H1 (cell line): ENCODE measurements around the gene CSRP1. TPM values are rescaled to one million over a fixed set of nuclear protein-coding genes. Genes with fewer than 3 reads are reported as not detected.

Source experiments
- CTCF ChIA-PET: fragments of 300-600 bp; sonication (Branson Sonifier 250); formaldehyde crosslinking; loops from one replicate; lab custom pipeline; 2021; ENCODE audit not compliant: partially characterized antibody; lab: Charles Lee
- POLR2A ChIA-PET: fragments of 300-600 bp; sonication (Branson Sonifier 250); formaldehyde crosslinking; loops from one replicate; lab custom pipeline; 2021; ENCODE audit warnings: inconsistent platforms; ENCODE audit not compliant: partially characterized antibody; lab: Charles Lee
- DNase-seq, 2 experiments: peaks; one replicate each; pipeline versions ENCODE4 v3.0.0 to v3.0.0-alpha.2; 2010 to 2022; ENCODE audit warnings: low spot score in 2 of 2, low read depth in 1 of 2, mixed read lengths in 1 of 2
- FAIRE-seq: peaks from 2 replicates; lab custom pipeline; 2011; peaks lifted over from hg19 to GRCh38; lab: Jason Lieb, UNC
- H2AFZ ChIP-seq: 2 replicates; pipeline ENCODE4 v1.8.1; 2012; ENCODE audit warnings: low read length, inconsistent platforms
- H2AK5ac ChIP-seq: 2 replicates; pipeline ENCODE4 v1.6.1; 2013; ENCODE audit warnings: low read depth, low read length
- H2BK120ac ChIP-seq: replicated peaks from 2 replicates; pipeline ENCODE3; 2013; ENCODE audit warnings: low read depth, low read length, inconsistent platforms
- H2BK12ac ChIP-seq: 2 replicates; pipeline ENCODE4 v1.6.1; 2013; ENCODE audit warnings: low read depth, low read length
- H2BK15ac ChIP-seq: 2 replicates; pipeline ENCODE4 v1.6.1; 2013; ENCODE audit warnings: low read length
- H2BK20ac ChIP-seq: 2 replicates; pipeline ENCODE4 v1.6.1; 2013; ENCODE audit warnings: low read length
- H2BK5ac ChIP-seq: 2 replicates; pipeline ENCODE4 v1.6.1; 2013; ENCODE audit warnings: low read depth, low read length
- H3K14ac ChIP-seq: 2 replicates; pipeline ENCODE4 v1.6.1; 2013; ENCODE audit warnings: inconsistent platforms; ENCODE audit not compliant: insufficient read length
- H3K18ac ChIP-seq: 2 replicates; pipeline ENCODE4 v1.6.1; 2013; ENCODE audit warnings: low read length; ENCODE audit errors: extremely low read depth
- H3K23ac ChIP-seq: 2 replicates; pipeline ENCODE4 v1.6.1; 2013; ENCODE audit warnings: inconsistent platforms; ENCODE audit not compliant: insufficient read length
- H3K23me2 ChIP-seq: 2 replicates; pipeline ENCODE4 v1.6.1; 2013; ENCODE audit warnings: low read depth, low read length
- H3K27ac ChIP-seq: 2 replicates; pipeline ENCODE4 v1.6.1; 2011; ENCODE audit warnings: low read depth, low read length, inconsistent platforms
- H3K27me3 ChIP-seq, 4 experiments: replicated peaks in 1 of 4; 1 replicate in 1 of 4; 2 replicates in 3 of 4; pipeline versions ENCODE4 v1.6.1 to v1.8.1; 2011 to 2013; ENCODE audit warnings: low read length in 3 of 4, mild to moderate bottlenecking in 3 of 4, inconsistent platforms in 2 of 4, mixed read lengths in 2 of 4, moderate library complexity in 1 of 4; ENCODE audit not compliant: control insufficient read depth in 3 of 4, insufficient read depth in 3 of 4; ENCODE audit errors: extremely low read depth in 1 of 4
- H3K36me3 ChIP-seq, 4 experiments: 2 replicates each; pipeline versions ENCODE4 v1.6.1 to v1.8.1; 2011 to 2013; ENCODE audit warnings: mild to moderate bottlenecking in 4 of 4, low read length in 3 of 4, moderate library complexity in 2 of 4, control low read depth in 1 of 4, inconsistent platforms in 1 of 4; ENCODE audit not compliant: insufficient read depth in 4 of 4, control insufficient read depth in 2 of 4
- H3K4ac ChIP-seq: replicated peaks from 2 replicates; pipeline ENCODE3; 2013; ENCODE audit warnings: low read length, low read depth, mixed read lengths, inconsistent platforms; ENCODE audit not compliant: insufficient read length
- H3K4me1 ChIP-seq, 4 experiments: replicated peaks in 1 of 4; 1 replicate in 1 of 4; 2 replicates in 3 of 4; pipeline versions ENCODE4 v1.6.1 to v1.8.1; 2011 to 2013; ENCODE audit warnings: low read length in 3 of 4, inconsistent platforms in 2 of 4, mixed read lengths in 1 of 4; ENCODE audit not compliant: insufficient read depth in 4 of 4, control insufficient read depth in 3 of 4
- H3K4me2 ChIP-seq, 2 experiments: 2 replicates each; pipeline versions ENCODE4 v1.6.1 to v1.8.1; 2011 to 2013; ENCODE audit warnings: low read depth in 2 of 2, low read length in 2 of 2, control low read depth in 1 of 2, inconsistent platforms in 1 of 2, mild to moderate bottlenecking in 1 of 2; ENCODE audit not compliant: insufficient read depth in 1 of 2
- H3K4me3 ChIP-seq, 4 experiments: fragments of 200-600, 300-600 bp in 1 of 4; sonication (generic), shearing (Covaris generic), sonication (Bioruptor Twin) in 1 of 4; 2 replicates each; pipeline versions ENCODE4 v1.5.1 to v1.8.1; 2011 to 2016; ENCODE audit warnings: low read length in 4 of 4, low read depth in 3 of 4, control low read depth in 2 of 4, inconsistent platforms in 2 of 4, mild to moderate bottlenecking in 2 of 4, mixed read lengths in 1 of 4, moderate library complexity in 1 of 4; ENCODE audit not compliant: insufficient read depth in 2 of 4; ENCODE audit errors: extremely low read depth in 1 of 4
- H3K56ac ChIP-seq: replicated peaks from 2 replicates; pipeline ENCODE3; 2013; ENCODE audit warnings: low read depth, mild to moderate bottlenecking, mixed read lengths, low read length, inconsistent platforms; ENCODE audit not compliant: insufficient read length
- H3K79me1 ChIP-seq: 2 replicates; pipeline ENCODE4 v1.6.1; 2013; ENCODE audit warnings: low read depth, low read length, control low read depth
- H3K79me2 ChIP-seq, 2 experiments: 2 replicates each; pipeline versions ENCODE4 v1.6.1 to v1.8.1; 2012 to 2013; ENCODE audit warnings: low read length in 2 of 2, mild to moderate bottlenecking in 2 of 2, inconsistent platforms in 1 of 2; ENCODE audit not compliant: insufficient read depth in 2 of 2, control insufficient read depth in 1 of 2
- H3K9ac ChIP-seq, 4 experiments: replicated peaks in 1 of 4; 1 replicate in 1 of 4; 2 replicates in 3 of 4; pipeline versions ENCODE4 v1.6.1 to v1.8.1; 2011 to 2013; ENCODE audit warnings: low read depth in 3 of 4, low read length in 3 of 4, control low read depth in 2 of 4, mild to moderate bottlenecking in 2 of 4, moderate library complexity in 2 of 4, inconsistent platforms in 1 of 4; ENCODE audit errors: extremely low read depth in 1 of 4
- H3K9me3 ChIP-seq, 2 experiments: 2 replicates each; pipeline versions ENCODE4 v1.6.1 to v1.8.1; 2012 to 2013; ENCODE audit warnings: mild to moderate bottlenecking in 2 of 2, moderate library complexity in 2 of 2, control low read depth in 1 of 2, inconsistent platforms in 1 of 2, low read depth in 1 of 2, low read length in 1 of 2, mixed read lengths in 1 of 2; ENCODE audit not compliant: insufficient read depth in 2 of 2
- H4K20me1 ChIP-seq, 2 experiments: replicated peaks in 1 of 2; 2 replicates each; pipeline versions ENCODE3 to v1.8.1; 2011 to 2013; ENCODE audit warnings: inconsistent platforms in 2 of 2, low read length in 2 of 2, mild to moderate bottlenecking in 1 of 2; ENCODE audit not compliant: insufficient read depth in 2 of 2, control insufficient read depth in 1 of 2
- H4K5ac ChIP-seq: 2 replicates; pipeline ENCODE4 v1.6.1; 2013; ENCODE audit warnings: low read length, low read depth, mixed read lengths, inconsistent platforms; ENCODE audit not compliant: insufficient read length
- H4K8ac ChIP-seq: 2 replicates; pipeline ENCODE4 v1.8.0; 2013; ENCODE audit warnings: mild to moderate bottlenecking, moderate library complexity, low read length, inconsistent platforms; ENCODE audit not compliant: insufficient read depth; ENCODE audit errors: extremely low read depth
- H4K91ac ChIP-seq: replicated peaks from 2 replicates; pipeline ENCODE3; 2013; ENCODE audit warnings: low read length, mixed read lengths, inconsistent platforms; ENCODE audit not compliant: insufficient read length
- CTBP2 ChIP-seq: IDR thresholded peaks from 2 replicates; pipeline ENCODE4 v1.7.0; 2011; ENCODE audit warnings: borderline replicate concordance, mild to moderate bottlenecking, moderate library complexity, mixed read lengths, low read length; ENCODE audit not compliant: insufficient read depth, insufficient read length
- GABPA ChIP-seq: IDR thresholded peaks from 2 replicates; pipeline ENCODE4 v1.6.1; 2011; ENCODE audit warnings: mild to moderate bottlenecking, low read length, moderate library complexity, borderline replicate concordance; ENCODE audit not compliant: insufficient read depth
- GTF2F1 ChIP-seq: IDR thresholded peaks from 2 replicates; pipeline ENCODE4 v1.6.1; 2012; ENCODE audit warnings: low read depth, low read length, improper control_type of control experiment, borderline replicate concordance
- JUN ChIP-seq: IDR thresholded peaks from 2 replicates; pipeline ENCODE4 v1.6.1; 2011; ENCODE audit warnings: low read depth, mild to moderate bottlenecking, improper control_type of control experiment, low read length
- POLR2A ChIP-seq, 2 experiments: IDR thresholded peaks; 1 replicate in 1 of 2; 2 replicates in 1 of 2; pipeline ENCODE4 v1.6.1; 2011; ENCODE audit warnings: low read depth in 2 of 2, low read length in 2 of 2, mild to moderate bottlenecking in 2 of 2; ENCODE audit errors: control extremely low read depth in 1 of 2
- RAD21 ChIP-seq, 2 experiments: IDR thresholded peaks in 1 of 2; conservative IDR thresholded peaks in 1 of 2; 2 replicates each; pipeline ENCODE4 v1.6.1; 2011; ENCODE audit warnings: low read depth in 2 of 2, low read length in 2 of 2, improper control_type of control experiment in 1 of 2, inconsistent platforms in 1 of 2, mild to moderate bottlenecking in 1 of 2, moderate library complexity in 1 of 2
- SAP30 ChIP-seq: fragments of 300-600 bp; sonication (generic); IDR thresholded peaks from 2 replicates; pipeline ENCODE4 v1.7.1; 2012; ENCODE audit warnings: low read length, moderate library complexity, mild to moderate bottlenecking, inconsistent platforms; ENCODE audit not compliant: insufficient read depth, insufficient replicate concordance
- SP2 ChIP-seq: IDR thresholded peaks from 2 replicates; pipeline ENCODE4 v1.6.1; 2012; ENCODE audit warnings: mild to moderate bottlenecking, low read length, inconsistent platforms
- SP4 ChIP-seq: IDR thresholded peaks from 2 replicates; pipeline ENCODE4 v1.6.1; 2012; ENCODE audit warnings: low read length, inconsistent platforms
- SUZ12 ChIP-seq: fragments of 200-600 bp; sonication (generic); IDR thresholded peaks from 2 replicates; pipeline ENCODE4 v1.6.1; 2012; ENCODE audit warnings: mild to moderate bottlenecking, inconsistent platforms, low read length, moderate library complexity, mixed read lengths
- USF2 ChIP-seq: IDR thresholded peaks from 2 replicates; pipeline ENCODE4 v1.6.1; 2011; ENCODE audit warnings: low read length, improper control_type of control experiment
- WGBS, 2 experiments: shearing (Covaris generic) in 1 of 2; methylation state at CpG; one replicate each; pipeline versions ENCODE4 v1.1.6 to v1.1.7; 2013 to 2015; ENCODE audit warnings: low lambda C conversion rate in 2 of 2, mixed read lengths in 2 of 2, inconsistent platforms in 1 of 2, low coverage in 1 of 2, missing lambda C conversion rate in 1 of 2; ENCODE audit not compliant: insufficient replicate concordance in 2 of 2, insufficient coverage in 1 of 2, insufficient read length in 1 of 2; ENCODE audit errors: extremely low coverage in 1 of 2, missing lambda C conversion rate in 1 of 2; 5-methylcytosine and 5-hydroxymethylcytosine counted together
- polyA plus RNA-seq, 7 experiments: library from polyadenylated mRNA; depleted of rRNA in 3 of 7; stranded (reverse) in 5 of 7; unstranded in 2 of 7; fragments of >200 nt in 5 of 7; fragments of 200-250 nt in 2 of 7; gene quantifications; 1 replicate in 5 of 7; 2 replicates in 1 of 7; 4 replicates in 1 of 7; pipeline versions ENCODE4 v1.2.1 to v1.2.3, GENCODE V29; 2011 to 2013; ENCODE audit warnings: missing spikeins in 2 of 7, mixed read lengths in 2 of 7
- total RNA-seq: library from RNA; stranded (reverse); fragmentation: NEBNext Ultra II Directional; extraction: Animal tissue kit (Norgen Biotek cat#: 25700); gene quantifications from 2 replicates; pipeline ENCODE4 v1.2.1, GENCODE V29; 2021

CSRP1 gene
- total and polyA plus RNA-seq, 2 of the 8 experiments (the other 6 are each of a cell fraction or from before 2014, with no cell fraction given) = 14.2 to 22.3 TPM

GRCh38 chr1:201490708-201491131 is 16.2 kb downstream of the CSRP1 start:
- Histone ChIP-seq H3K23ac (no peak overlapping the region), H3K27ac (no peak overlapping the region), H3K79me2 (no peaks in the 10 kb centered on the region), H3K23me2 (no peaks in the 10 kb centered on the region), H4K91ac (no peak overlapping the region), H2AFZ (no peak overlapping the region), H3K4ac (no peak overlapping the region), H3K4me3 (no peak overlapping the region), H2BK20ac (no peak overlapping the region), H3K4me2 (no peak overlapping the region), H3K9ac (no peak overlapping the region), H4K20me1 (no peaks in the 10 kb centered on the region), H2BK15ac (no peak overlapping the region), H3K4me1 (peaks cover 0 to 3% (median 0%) of the 10 kb centered on the region in 4 experiments; a peak in 2 of 7 replicates), H3K18ac (no peak overlapping the region), H3K27me3 (no peaks in the 10 kb centered on the region), H2BK120ac (no peak overlapping the region), H3K36me3 (no peaks in the 10 kb centered on the region; a peak in 1 of 8 replicates), H2AK5ac (no peak overlapping the region), H2BK12ac (no peak overlapping the region), H4K8ac (no peak overlapping the region), H2BK5ac (no peak overlapping the region), H3K9me3 (no peaks in the 10 kb centered on the region), H3K14ac (no peak overlapping the region), H3K56ac (no peak overlapping the region), H4K5ac (no peak overlapping the region), H3K79me1 (no peaks in the 10 kb centered on the region)
- ChIA-PET CTCF (interaction anchor here (0.6 to 19.2 kb wide), 10 partner anchors 6 to 218 kb away, joined by 3 to 445 read pairs (median 4); partner anchors contain the start of gene CSRP1), POLR2A (no interaction called here)
- no peak for FAIRE-seq
- DNase-seq = no peak
- WGBS, 2 experiments = 56% methylated on average over 3 of the region's 3 CpGs; no CpG with 5 or more reads in 1 of the 2 experiments
- TF ChIP-seq SAP30 = no peak
- no peak for TF ChIP-seq SUZ12
- no peak for TF ChIP-seq GTF2F1
- no peak for TF ChIP-seq RAD21 (IDR thresholded peaks at IDR 0.05 in 1 of 2, conservative IDR thresholded peaks at IDR 0.05 in 1 of 2; ENCODE audit: low read depth in 2 of 2, low read length in 2 of 2)
- no peak for TF ChIP-seq JUN
- no peak for TF ChIP-seq SP2
- no peak for TF ChIP-seq SP4
- TF ChIP-seq GABPA = no peak
- no peak for TF ChIP-seq USF2
- TF ChIP-seq CTBP2 = no peak
- no peak for TF ChIP-seq POLR2A (IDR thresholded peaks at IDR 0.05; ENCODE audit: control extremely low read depth in 1 of 2, low read depth in 2 of 2, low read length in 2 of 2)
